Inflammatory macrophage treated with lipopolysaccharide for 1 hour (primary cell): ENCODE data around the gene OR5K1.

Experiments
- DNase-seq, 2 donors: peaks; one replicate each; pipeline ENCODE4 v3.0.0-alpha.2; 2020 to 2022

Gene OR5K1

DNA sequence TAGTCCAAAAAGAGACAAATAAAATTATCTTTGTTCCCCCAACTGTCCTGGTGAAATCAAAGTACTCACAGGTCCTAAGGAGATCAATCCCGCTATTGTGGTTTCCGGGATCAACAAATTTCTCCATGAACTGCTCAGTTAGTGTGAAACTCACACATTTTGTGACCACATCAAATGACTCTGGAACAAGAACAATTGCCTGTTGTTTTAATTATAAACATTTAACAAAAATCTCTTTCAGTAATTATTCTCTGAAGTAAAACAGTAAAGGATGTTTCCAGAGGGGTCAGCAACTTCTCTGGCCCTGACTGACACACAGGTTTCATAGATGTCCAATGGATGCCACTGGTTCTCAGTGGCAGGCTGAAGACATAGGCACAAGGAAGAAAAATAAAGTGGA lies 55.8 kb downstream of the OR5K1 start:
- no peak for DNase-seq

GRCh38 chr3:98519351-98519750 lies 56.4 kb downstream of the OR5K1 start:
- DNase-seq: no peak

DNA sequence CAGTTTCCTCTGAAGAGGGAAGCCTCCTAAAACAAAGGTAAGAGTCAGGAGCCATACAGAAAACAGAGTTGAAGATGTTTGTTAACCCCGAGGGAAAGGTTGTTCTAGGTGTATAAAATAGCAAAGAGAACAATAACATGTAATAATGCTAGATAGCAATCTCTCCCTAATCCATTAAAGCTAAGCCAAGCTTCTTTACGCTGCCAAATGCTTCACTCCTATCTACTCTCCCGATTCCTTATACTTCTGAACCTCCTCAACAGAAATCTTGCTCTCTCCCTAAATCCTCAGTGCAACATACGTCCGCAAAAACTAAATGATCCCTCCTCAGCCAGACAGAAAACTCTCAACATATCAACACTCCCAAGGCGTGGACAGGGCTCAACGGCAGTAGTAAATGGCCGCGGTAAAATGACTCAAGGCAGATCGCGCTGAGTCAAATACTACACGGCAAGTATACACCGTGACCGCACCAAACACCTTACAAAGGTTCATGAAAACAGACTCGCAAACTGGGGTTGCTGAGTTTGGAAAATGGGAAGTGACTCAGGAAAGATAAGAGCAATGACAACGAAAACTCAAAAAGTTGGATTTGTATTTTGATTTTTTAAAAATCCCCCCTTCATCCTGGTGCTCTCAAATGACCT lies 59.0 kb downstream of the OR5K1 start:
- DNase-seq: peak; percentile 16
